GM18519 (cell line): ENCODE measurements around the gene KRTCAP2.
"Not testable (repeated sequence)": the region's sequence is repeated elsewhere in the genome, so short reads cannot be mapped to it uniquely, and the experiment has no call there.

Source experiments
- ATAC-seq: cut with Tn5 transposase; IDR thresholded peaks from one replicate; pipeline ENCODE4 v1.9.1; 2021; ENCODE audit warnings: mild to moderate bottlenecking, moderate library complexity; ENCODE audit not compliant: unreplicated experiment, low FRiP score

KRTCAP2 gene

DNA sequence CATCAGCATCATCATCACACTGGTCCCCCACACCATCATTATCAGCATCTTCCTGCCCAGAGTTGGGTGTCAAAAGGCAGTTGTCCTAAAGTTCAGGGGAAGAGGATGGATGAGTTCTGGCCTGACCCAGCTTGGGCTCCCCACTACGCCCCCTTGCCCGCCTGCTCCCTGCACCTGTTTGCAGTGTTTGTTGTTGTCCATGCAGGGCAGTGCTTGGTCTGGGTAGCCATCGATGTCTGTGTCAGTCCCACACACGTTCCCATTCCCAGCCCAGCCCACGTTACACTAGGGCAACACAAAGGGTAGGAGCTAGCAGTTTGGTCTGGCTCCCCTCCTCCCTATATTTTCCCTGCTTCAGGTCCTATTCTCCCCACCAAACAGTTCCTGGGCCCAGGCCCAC is 27.8 kb upstream of the KRTCAP2 start:
- ATAC-seq = no peak

DNA sequence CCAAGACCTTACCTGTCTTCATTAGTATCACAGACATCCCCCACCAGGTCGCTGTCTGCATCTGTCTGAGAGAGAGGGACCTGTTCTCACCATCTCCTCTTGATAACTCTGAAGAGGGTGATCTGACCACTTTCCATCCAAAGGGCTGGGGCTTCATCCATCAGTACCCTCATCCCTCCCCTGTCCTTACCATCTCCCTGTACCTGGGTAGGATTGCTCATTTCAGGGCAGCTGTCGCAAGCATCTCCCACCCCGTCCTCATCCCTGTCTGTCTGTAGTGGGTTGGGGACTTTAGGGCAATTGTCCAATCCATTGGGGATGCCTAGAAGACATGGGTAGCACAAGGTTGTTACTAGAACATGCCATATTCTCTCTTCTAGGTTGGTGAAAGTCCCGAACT is 26.7 kb upstream of the KRTCAP2 start:
- no peak for ATAC-seq

GRCh38 chr1:155198547-155198906 is 25.4 kb upstream of the KRTCAP2 start:
- no peak for ATAC-seq

DNA sequence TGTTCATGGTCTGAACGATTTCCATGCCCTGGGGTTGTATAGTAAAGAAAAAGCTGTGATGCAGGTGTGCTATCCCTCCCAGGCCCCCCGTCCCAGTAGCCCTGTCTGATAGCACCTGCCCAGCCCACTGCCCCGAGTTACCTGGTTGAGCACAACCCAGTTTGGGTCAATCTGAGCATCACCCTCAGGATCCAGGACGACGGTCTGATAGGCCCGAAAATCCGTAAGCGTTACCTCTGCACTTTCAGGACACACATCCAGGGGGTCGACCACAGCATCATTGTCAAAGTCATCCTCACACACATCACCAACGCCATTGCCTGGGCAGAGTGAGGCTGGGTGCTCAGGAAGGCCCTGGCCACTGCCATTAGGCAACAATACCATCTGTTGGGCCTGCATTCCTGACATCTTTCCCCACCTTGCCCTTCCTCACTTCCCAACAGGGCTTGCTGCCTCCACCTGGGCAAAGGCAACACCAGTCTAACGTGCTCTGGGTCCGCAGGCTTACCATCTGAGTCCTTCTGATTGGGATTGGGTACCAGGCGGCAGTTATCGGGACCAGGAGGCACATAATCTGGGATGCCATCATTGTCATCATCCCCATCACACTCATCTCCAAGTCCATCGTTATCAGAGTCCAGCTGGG is 24.9 kb upstream of the KRTCAP2 start:
- no peak for ATAC-seq

GRCh38 chr1:155196893-155197638 is 24.0 kb upstream of the KRTCAP2 start:
- no peak for ATAC-seq

DNA sequence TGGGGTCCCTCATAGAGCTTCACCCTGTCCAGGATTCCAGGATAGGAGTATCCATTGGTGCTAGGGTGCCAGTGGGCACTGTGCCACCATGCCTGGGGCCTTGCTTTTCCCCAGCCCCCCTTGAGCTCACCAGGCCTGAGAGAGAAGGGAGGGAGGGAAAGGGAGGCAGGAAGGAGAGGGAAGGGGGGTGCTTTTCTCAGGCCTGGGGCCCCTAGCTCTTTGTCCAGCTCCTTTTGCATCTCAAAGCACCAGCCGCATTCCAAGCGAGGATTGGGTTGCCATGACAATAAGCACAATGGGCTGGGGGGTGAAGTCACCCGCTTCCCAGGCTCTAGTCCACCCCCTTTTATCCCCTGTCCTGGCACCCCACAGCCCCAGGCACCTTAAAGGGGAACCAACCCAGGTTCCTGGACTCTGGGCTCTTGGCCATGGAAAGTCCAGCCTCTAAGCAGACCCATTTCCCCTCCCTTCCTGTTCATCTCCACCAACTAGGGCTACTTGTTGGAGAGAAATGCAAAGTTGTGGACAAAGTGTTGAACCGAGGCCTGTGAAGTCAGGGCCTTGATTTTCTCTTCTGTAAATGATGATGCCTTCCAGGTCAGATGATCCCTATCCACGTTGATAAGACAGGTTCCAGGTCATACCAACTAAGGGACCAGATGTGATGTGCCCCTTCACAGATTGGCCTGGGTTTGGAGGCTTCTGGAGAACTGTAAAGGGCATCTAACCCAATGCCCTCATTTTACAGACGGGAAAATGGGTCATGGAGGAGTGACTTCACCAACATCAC is 23.2 kb upstream of the KRTCAP2 start:
- no peak for ATAC-seq

DNA sequence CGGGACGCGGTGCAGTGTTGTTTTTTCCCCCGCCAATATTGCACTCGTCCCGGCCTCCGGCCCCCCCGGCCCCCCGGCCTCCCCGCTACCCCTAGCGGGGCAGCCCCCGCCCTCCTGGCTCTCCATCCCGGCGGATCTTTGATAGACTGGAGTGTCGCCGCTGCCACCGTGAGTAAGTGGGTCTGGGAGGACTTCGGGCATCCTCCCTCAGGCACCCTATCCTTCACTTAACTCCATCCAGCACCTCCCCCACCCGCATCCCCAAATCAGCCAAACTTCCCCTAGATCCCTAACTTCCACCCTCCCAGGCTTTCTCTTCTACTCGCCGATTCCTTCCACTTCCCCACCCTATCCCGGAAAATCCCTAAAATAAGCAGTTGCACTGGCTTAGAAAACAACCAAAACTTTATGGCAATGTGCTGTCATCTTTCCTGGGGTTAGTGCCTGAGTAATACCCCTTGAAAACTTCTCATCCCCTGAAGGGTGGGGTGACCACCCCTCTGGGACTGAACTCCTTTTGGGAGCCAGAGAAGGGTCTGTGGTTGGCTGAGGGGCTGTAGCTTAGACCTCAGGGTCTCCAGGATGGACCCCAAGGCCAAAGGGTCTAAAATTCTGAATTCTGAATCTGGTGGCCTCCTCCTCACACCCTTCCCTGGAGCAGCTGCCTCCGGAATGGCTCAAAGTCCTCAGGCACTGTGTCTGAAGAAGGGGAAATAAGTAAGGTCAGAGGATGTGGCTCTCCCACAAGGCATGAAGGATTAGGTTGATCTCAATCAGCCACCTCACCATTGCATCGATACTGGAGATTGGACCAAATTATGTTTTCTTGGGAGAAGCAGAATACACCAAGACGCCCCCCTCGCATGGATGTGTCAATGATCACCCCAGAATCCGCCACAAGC is 22.3 kb upstream of the KRTCAP2 start:
- ATAC-seq = no peak

GRCh38 chr1:155193991-155194240 is 20.8 kb upstream of the KRTCAP2 start:
- not testable (repeated sequence) for ATAC-seq

DNA sequence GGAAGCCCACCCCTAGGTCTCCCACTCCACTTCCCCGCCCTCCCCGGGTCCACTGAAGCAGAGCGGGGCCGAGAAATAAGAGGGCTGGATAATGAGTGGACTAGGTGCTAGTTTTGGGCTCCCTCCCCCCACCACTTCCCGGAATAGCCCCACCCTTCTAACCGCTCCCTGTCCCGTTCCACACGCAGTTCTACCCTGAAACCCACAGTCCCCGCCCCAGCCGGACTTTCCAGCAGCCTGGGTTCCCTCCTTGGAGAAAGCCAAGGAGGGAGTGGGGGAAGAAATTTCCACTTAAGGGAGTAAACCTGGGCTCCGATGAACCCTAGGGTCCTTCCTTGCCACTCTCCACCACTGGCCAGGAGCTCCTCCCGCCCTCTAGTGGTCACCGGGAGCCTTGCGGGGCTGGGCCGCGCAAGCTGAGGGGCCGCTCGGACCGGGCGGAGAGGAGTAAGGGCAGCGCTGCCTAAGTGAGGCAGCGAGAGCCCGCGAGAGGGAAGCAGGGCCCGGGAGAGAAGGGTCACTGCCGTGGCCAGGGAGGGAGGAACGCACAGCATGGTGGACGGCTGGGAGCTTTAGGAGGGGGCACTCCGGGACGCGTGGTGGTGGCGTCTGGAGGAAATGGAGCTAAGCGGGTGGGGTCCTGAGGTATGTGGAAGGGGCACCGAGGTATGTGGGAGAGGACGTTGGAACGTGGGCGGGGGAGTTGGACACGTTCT is 20.3 kb upstream of the KRTCAP2 start:
- no peak for ATAC-seq

DNA sequence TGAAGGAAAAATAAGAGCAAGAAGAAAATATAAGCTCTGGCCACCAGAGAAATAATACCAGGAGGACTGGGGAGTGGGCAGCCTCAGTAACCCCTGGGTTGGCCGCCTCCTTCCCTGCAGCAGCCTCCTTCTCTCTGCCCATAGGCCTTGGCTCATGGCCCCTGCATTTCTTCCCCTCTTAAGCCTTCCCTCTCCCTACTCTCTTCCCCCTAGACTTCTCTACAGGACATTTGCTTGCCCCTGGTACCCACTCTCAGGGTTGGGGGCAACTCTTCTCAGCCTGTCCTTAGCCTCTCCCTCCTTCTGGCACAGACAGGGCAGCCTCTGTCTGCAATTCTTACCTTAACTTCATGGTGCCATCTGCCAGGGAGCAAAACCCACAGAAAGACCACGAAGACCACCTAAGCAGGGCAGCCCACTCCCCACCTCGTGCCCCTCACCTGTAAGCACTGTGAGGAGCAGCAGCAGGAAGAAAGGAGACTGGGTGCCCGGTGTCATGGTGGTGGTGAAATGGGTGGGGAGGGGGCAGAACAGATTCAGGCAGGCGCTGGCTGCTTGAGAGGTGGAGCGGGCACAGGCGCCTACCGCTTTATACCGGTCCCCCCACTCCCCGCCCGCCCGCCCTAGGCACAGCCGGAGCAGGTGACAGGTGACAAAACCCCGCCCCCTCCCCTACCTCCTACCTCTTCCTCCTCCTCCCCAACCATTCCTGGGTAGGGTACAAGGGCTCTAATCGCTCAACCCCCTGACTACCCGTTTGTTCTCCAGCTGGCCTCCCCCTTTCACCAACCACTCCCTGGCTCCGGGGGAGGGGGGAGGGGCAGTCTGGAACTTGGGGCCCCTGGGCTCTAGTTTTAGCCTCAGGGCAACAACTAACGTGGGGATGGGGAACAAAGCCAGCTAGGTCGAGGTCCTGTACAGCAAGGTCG is 19.5 kb upstream of the KRTCAP2 start:
- ATAC-seq = no peak

DNA sequence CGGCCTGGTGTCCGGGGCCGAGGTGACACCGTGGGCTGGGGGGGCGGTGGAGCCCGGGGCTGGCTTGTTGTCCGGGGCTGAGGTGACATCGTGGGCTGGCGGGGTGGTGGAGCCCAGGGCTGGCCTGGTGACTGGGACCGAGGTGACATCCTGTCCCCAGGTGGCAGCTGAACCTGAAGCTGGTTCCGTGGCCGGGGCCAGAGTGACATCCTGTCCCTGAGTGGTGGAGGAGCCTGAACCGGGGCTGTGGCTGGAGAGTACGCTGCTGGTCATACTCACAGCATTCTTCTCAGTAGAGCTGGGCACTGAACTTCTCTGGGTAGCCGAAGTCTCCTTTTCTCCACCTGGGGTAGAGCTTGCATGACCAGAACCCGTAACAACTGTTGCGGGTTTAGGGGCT is 18.8 kb upstream of the KRTCAP2 start:
- ATAC-seq = no peak

GRCh38 chr1:155189926-155190325 is 16.8 kb upstream of the KRTCAP2 start:
- ATAC-seq = not testable (repeated sequence)

DNA sequence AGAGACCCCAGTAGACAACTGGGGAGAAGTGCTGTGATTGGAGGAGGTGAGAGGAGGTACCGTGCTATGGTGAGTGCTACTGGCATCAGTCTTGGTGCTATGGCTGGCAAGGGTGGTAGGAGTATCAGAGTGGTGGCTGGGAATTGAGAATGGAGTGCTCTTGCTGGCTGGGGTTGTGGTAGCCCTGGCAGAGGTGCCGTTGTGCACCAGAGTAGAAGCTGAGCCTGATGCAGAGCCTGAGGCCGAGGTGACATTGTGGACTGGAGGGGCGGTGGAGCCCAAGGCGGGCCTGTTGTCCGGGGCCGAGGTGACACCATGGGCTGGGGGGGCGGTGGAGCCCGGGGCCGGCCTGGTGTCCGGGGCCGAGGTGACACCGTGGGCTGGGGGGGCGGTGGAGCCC is 15.2 kb upstream of the KRTCAP2 start:
- ATAC-seq = no peak

DNA sequence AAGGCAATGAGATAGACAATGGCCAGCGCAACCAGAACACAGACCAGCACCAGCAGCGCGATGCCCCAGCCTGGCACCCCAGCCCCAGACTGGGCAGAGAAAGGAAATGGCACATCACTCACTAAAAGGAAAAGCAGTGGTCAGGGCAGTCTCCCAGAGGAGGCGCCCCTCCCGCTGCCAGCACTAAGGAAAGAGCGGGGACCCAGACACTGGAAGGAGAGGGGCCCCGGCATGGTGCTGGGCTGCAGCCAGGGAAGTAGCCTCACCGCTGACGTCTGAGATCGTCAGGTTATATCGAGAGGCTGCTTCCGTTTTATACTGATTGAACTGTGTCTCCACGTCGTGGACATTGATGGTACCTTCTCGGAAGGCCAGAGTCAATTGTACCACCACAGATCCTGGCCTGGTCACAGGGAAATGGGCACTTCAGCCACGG is 14.4 kb upstream of the KRTCAP2 start:
- ATAC-seq = no peak

GRCh38 chr1:155186794-155187455 is 13.8 kb upstream of the KRTCAP2 start:
- no peak for ATAC-seq

DNA sequence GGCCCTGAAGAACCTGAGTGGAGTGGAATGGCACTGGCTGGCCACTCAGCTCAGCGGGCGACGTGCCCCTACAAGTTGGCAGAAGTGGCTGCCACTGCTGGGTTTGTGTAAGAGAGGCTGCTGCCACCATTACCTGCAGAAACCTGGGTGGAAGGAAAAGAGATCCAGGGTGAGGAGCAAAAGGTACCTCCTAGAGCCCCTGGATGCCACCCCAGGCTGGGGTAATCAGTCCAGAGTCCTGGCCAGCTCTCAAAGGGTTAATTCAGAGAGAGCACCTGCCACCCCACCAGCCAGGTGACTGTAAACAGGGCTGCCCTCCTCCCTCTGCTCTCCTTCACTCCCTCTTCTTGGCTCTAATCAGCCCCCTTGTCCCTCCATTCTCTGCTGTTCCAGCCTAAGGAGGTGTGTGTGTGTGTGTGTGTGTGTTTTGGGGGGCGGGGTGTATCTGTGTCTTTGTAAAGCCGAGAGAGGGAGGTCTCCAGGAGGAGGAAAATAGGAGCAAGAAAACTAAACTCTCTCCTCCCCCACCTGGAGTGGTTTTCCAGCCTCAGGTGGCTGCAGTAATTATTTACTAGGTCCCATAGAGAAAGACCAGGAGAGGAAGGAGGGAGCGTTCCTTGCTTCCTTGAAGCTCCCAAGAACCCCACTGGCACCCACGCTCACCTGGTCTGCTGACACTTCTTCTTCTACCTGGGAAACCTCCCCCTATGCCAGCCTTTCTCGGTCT is 13.1 kb upstream of the KRTCAP2 start:
- no peak for ATAC-seq

- no peak for ATAC-seq
These were observed 12.6 kb upstream of the KRTCAP2 start for GRCh38 chr1:155185783-155186066.
